Stimulated activated CD4-positive, alpha-beta T cell treated with anti-CD3 and anti-CD28 coated beads, Interleukin-2, amount 100 ng/mL, for 48 hours (primary cell): ENCODE measurements around the gene SNRNP48.

ENCODE experiments used
- DNase-seq, 2 donors: peaks; one replicate each; pipeline ENCODE4 v3.0.0-alpha.2; 2020

The SNRNP48 gene

GRCh38 chr6:7647504-7647903 is 57.5 kb downstream of the SNRNP48 start:
- no peak for DNase-seq

- no peak for DNase-seq
These were observed 59.2 kb downstream of the SNRNP48 start for GRCh38 chr6:7649037-7649810.

- no peak for DNase-seq
These were observed 60.9 kb downstream of the SNRNP48 start for GRCh38 chr6:7650878-7651277.

GRCh38 chr6:7652957-7653356 is 63.0 kb downstream of the SNRNP48 start:
- no peak for DNase-seq

- no peak for DNase-seq
These were observed 66.4 kb downstream of the SNRNP48 start for GRCh38 chr6:7656355-7656754.

- no peak for DNase-seq
These were observed 68.5 kb downstream of the SNRNP48 start for GRCh38 chr6:7658543-7658942.

GRCh38 chr6:7661364-7661763 is 71.4 kb downstream of the SNRNP48 start:
- DNase-seq, result no peak
